NB4 (cell line): ENCODE data around the gene CRNN.

Source experiments
- CTCF ChIP-seq: IDR thresholded peaks from one replicate; pipeline ENCODE4 v1.5.1; 2012; ENCODE audit warnings: low read depth, low read length
- POLR2A ChIP-seq: IDR thresholded peaks from 2 replicates; pipeline ENCODE4 v1.6.1; 2011; ENCODE audit warnings: mild to moderate bottlenecking; ENCODE audit not compliant: insufficient read length; ENCODE audit errors: extremely low read depth

DNA sequence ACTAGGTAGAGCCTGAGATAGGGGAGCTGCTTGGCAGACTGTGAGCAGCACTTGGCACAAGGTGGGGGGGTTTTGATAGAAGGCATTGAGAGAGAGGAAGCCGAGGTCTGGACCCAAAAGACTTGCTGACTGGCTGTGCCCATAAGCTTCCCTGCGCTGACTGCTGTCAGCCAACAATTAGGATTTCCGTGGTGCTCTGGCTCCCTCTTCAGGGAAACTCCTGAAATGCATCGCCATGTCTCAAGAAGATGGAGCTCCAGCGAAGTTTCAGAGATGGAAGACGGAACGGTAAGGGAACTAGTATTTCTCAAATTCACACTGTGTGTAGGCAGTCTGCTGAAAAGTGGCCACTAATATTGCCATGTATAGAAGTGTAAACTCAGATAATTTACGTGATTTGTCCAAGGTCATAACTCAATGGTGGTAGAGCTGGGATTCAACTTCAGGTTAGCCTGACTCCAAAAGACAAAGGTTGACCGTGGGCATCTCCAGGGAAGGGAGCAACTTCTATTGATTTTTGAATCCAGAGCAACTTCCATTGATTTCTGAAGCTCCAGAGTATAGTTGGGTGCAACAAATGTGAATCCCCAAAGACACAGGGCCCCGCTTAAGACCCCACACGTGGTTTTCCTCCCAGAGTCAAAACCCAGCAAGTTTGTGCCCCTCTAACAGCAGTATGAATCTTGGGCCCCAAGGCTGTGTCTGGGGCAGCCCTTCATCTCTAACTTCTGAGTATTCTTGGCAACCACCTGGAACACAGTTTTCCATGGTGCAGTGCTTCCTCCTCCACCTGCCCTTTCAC is 44.5 kb upstream of the CRNN start:
- TF ChIP-seq CTCF, result peak; percentile 64
- no peak for TF ChIP-seq POLR2A
